Effector memory CD8-positive, alpha-beta T cell (primary cell): ENCODE measurements around the gene PAFAH2.

Experiments
- ATAC-seq: fragments of 150-1000 bp; cut with Tn5 transposase; replicated peaks from 2 replicates; pipeline ENCODE4 v1.10.0; 2021; ENCODE audit warnings: mild to moderate bottlenecking, moderate library complexity
- DNase-seq, 3 experiments: peaks; one replicate each; pipeline ENCODE4 v3.0.0; 2021
- H3K27ac Mint-ChIP-seq, 2 donors: one replicate each; pipeline ENCODE4 v1.8.0; 2022; ENCODE audit warnings: mild to moderate bottlenecking in 2 of 2, mixed read lengths in 2 of 2, moderate library complexity in 2 of 2
- H3K27me3 Mint-ChIP-seq, 2 donors: one replicate each; pipeline ENCODE4 v1.8.0; 2022; ENCODE audit warnings: mixed read lengths in 2 of 2
- H3K36me3 Mint-ChIP-seq: one replicate; pipeline ENCODE4 v1.8.0; 2022; ENCODE audit warnings: mild to moderate bottlenecking, moderate library complexity, mixed read lengths; ENCODE audit not compliant: insufficient read depth
- H3K4me1 Mint-ChIP-seq, 2 donors: one replicate each; pipeline ENCODE4 v1.8.0; 2022; ENCODE audit warnings: low read depth in 2 of 2, mixed read lengths in 2 of 2
- H3K4me3 Mint-ChIP-seq, 2 donors: one replicate each; pipeline ENCODE4 v1.8.0; 2022; ENCODE audit warnings: mild to moderate bottlenecking in 2 of 2, mixed read lengths in 2 of 2, moderate library complexity in 2 of 2
- H3K9me3 Mint-ChIP-seq, 2 donors: one replicate each; pipeline ENCODE4 v1.8.0; 2022; ENCODE audit warnings: mixed read lengths in 2 of 2
- total RNA-seq, 9 experiments: gene quantifications; one replicate each; lab custom pipeline; 2026; lab: John Stamatoyannopoulos, UW

Gene PAFAH2
- 19.3 to 46.4 (median 25.5) reads per million in 9 experiments for total RNA-seq

DNA sequence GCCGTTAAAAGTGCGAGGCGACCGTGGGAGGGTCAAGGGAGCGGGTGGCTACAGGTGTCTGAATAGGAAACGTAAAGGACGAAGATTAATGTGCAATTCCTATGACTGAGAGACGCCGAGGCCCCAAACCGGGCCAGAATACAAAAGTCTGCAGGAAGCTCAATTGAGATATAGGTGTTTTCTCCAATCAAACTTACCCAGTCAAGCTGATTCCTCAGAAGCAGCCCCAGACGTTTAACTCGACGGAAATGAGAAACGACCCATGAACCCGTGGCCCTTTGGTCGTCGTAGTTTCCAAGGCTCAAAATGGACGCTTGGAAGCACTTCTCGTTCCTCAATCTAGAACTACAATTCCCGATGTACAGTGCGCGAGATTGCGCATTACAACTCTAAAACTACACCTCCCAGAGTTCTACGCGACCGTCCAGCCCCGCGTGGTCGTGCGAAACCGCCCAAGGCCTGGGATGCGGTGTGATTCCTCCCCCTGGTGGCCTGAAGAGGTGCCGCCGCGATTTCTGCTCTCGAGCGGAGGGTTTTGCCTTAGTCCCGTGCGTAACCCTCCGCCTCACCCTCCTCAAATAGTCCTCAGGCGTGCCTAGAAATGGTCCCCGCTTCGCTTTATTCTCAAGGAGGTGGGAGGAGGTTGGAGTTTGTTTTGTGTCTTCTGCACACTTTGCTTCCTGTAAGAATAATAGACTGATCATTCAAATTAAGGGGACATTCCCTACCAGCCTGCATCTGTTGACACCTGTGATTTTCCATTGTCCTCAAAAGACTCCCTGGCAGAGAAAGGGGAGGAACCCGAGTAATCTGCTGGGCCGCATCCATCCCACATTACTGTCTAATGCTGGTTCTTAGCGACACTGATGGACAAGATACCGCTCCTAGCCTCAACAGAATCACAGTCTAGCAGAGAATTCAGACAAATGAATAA lies at the start of gene PAFAH2:
TSS of gene PAFAH2 (minus strand) at position 236 of the 934 bp plus-strand sequence. CDS start 7,247 bp downstream, outside the sequence.
- peak within 1 kb of the TSS; percentile 97 to 99 for H3K27ac Mint-ChIP-seq
- peaks cover 16% of the 10 kb centered on the region for H3K36me3 Mint-ChIP-seq
- no peaks in the 10 kb centered on the region for H3K9me3 Mint-ChIP-seq
- H3K4me1 Mint-ChIP-seq, result peaks cover 21 to 23% of the 10 kb centered on the region in 2 donors
- peak; percentile 95 to 96 (median 95) for DNase-seq
- H3K4me3 Mint-ChIP-seq, result peak within 1 kb of the TSS; percentile 91 to 97
- peak; percentile 97 for ATAC-seq
- H3K27me3 Mint-ChIP-seq, result no peaks in the 10 kb centered on the region

DNA sequence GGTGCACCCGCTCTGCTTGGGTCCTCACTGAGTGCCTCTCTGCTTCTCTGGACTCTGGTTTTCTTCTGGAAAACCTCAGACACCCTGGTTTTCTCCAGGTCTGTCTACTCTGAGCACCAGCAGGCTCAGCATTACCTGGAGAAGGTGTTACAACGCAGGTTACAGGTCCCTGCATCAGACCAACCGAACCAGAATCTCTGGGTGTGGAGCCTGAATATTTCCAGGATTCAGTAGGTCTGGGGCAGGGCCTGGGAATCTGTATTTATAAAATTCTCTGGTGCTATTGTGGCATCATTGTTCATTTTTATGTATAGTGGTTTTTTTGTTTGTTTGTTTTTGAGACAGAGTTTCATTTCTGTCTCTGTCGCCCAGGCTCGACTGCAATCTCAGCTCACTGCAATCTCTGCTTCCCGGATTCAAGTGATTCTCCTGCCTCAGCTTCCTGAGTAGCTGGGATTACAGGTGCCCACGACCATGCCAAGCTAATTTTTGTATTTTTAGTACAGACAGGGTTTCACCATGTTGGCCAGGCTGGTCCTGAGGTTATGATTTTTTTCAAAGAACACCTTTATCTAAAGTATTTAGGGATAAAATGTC lies 49.5 kb upstream of the PAFAH2 start:
- H3K9me3 Mint-ChIP-seq, result no peaks in the 10 kb centered on the region
- peaks cover 48 to 92% of the 10 kb centered on the region in 2 donors for H3K27me3 Mint-ChIP-seq
- no peak overlapping the region for H3K27ac Mint-ChIP-seq

DNA sequence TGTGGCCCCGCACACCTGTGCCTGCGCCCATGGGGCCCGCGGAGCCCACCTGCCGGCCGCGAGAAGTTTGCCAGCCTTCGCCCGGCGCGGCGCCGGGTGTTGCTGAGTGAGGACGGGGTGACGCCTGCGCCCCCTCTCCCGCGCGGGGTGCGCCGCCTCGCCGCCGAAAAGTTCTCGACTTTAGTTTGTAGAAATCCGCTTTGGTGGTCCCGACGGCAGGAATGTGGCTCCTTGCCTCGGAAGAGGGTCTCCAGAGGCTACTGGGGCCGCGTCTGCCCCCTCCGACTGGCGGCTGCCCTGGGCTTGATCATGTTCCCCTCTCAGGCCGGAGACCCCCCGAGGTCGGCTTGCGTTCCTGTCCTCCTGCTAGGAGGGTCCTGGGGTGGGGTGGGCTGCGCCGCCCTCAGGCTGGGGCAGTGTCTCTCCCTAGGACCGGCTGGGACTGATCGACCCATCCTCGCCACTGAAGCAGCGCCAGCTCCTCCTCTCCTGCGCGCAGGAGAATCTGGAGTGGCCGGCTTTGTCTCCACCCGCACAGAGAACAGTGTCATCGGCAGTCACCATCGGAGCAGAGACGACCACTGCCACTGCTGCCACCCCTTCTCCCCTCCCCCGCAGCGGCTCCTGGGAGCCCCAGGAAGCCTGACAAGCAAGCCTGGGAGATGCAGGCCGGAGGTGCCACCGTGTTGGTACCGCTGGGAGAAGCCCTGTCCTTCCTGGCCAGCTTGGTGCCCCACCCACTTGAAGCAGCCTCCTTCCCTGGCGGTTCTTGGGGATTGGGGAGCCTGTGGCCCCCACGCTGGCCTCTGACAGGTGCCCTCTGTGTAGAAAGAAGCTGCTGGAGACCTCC lies 48.6 kb upstream of the PAFAH2 start:
- no peak for DNase-seq
- no peak for ATAC-seq
- Mint-ChIP-seq H3K27me3 (peaks cover 48 to 94% of the 10 kb centered on the region in 2 donors), H3K4me1 (peaks cover 2 to 3% of the 10 kb centered on the region in 2 donors), H3K4me3 (no peak overlapping the region), H3K36me3 (no peaks in the 10 kb centered on the region), H3K27ac (no peak overlapping the region), H3K9me3 (no peaks in the 10 kb centered on the region)

More for the DNA sequence above, 49.5 kb upstream of the PAFAH2 start:
- ATAC-seq (no peak), DNase-seq (no peak)
- Mint-ChIP-seq H3K36me3 (no peaks in the 10 kb centered on the region), H3K4me1 (peaks cover 2 to 3% of the 10 kb centered on the region in 2 donors), H3K4me3 (no peak overlapping the region)

DNA sequence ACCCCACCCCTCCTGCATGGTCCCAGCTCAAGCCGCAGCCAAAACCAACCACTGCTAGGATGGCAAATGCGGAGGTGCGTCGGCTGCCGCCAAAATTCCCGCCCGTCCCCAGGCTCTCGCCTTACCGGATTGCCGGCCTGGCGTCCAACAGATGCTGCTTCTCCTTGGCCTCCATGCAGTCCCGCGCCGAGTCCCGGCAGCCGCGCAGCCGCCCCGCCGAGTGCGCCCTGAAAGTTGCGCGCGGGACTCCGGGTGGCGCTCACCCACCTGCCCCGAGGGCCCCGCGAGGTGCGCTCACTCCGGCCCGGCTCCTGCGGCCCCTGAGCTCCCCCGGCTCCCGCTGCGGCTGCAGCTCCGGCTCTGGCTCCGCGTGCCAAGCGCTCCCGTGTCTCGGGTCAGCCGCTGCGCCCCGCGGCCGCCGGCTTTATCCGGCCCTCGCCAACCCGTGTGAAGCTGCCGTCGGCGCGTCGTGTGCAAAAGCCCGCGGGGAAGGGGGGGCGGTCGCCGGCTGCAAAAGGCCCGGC lies 47.9 kb upstream of the PAFAH2 start, which contains the start of gene SLC30A2:
TSS of gene SLC30A2 (minus strand) at position 397 of the 524 bp plus-strand sequence. CDS start at position 175, 222 bp downstream.
- no peak for ATAC-seq
- Mint-ChIP-seq H3K27ac (no peak within 1 kb of the TSS), H3K36me3 (no peaks in the 10 kb centered on the region), H3K9me3 (no peaks in the 10 kb centered on the region), H3K27me3 (peaks cover 44 to 95% of the 10 kb centered on the region in 2 donors), H3K4me3 (peak within 1 kb of the TSS; percentile 6 to 19), H3K4me1 (peaks cover 2 to 3% of the 10 kb centered on the region in 2 donors)
- DNase-seq, result no peak

DNA sequence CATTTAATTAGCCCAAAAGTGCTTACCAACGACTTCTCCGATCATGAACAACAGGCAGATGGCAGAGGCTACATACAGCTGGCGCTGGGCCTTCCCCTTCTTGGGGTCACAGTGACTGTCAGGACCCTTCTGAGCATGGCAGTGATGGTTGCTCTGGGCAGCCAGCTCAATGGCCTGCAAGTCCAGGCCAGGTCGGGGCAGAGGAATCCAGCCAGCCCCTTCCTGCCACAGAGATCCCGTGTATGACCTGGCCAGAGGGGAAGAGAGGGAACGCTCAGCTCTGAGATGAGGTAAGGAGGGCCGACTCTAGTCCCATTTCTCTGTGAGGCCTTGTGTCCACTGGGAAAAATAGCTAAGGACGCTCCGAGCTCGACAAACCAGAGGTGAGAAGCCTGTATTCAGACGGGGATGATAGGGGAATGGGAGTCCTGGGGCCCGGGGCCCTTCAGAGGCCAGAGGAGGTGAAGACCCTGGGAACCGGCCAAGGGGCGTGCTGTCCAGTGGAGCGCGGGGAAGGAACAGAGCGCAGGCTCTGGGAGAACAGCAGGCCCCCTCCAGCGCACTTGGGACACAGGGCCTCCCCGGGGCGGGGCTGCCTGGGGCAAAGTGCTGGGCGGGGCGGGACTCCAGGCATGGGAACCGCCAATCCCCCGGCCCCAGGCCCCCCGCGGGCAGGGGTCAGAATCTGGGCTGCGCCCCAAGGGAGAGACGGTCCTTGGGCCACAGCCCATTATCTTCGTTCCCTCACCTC lies 47.3 kb upstream of the PAFAH2 start:
- peaks cover 2 to 3% of the 10 kb centered on the region in 2 donors for H3K4me1 Mint-ChIP-seq
- no peak for DNase-seq
- no peak for ATAC-seq
- H3K27me3 Mint-ChIP-seq, result peaks cover 40 to 91% of the 10 kb centered on the region in 2 donors
- H3K27ac Mint-ChIP-seq, result no peak overlapping the region
- H3K36me3 Mint-ChIP-seq, result no peaks in the 10 kb centered on the region
- H3K9me3 Mint-ChIP-seq, result no peaks in the 10 kb centered on the region
- H3K4me3 Mint-ChIP-seq, result peak overlapping the region; percentile 6 to 19

DNA sequence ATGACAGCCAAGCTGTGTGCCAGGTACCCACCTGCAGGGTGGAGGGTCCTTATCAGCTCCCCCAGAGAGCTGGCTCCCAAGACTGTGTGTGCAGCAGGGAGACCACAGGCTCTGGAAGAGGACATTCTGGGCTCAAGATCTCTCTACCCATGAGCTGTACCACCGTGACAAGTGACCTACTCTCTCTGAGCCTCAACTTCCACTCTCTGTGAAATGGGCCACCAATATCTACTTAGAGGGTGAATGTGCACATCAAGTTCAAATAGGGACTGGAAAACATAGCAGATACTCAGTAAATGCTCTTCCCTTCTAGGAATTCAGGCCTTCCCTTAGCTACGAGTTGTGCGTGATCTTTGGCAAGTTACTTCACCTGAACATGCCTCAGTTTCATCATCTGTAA lies 46.6 kb upstream of the PAFAH2 start:
- H3K4me1 Mint-ChIP-seq, result peaks cover 2 to 3% of the 10 kb centered on the region in 2 donors
- no peaks in the 10 kb centered on the region for H3K9me3 Mint-ChIP-seq
- H3K4me3 Mint-ChIP-seq, result no peak overlapping the region
- no peak for DNase-seq
- H3K36me3 Mint-ChIP-seq, result no peaks in the 10 kb centered on the region
- no peak for ATAC-seq
- no peak overlapping the region for H3K27ac Mint-ChIP-seq
- H3K27me3 Mint-ChIP-seq, result peaks cover 33 to 86% of the 10 kb centered on the region in 2 donors

DNA sequence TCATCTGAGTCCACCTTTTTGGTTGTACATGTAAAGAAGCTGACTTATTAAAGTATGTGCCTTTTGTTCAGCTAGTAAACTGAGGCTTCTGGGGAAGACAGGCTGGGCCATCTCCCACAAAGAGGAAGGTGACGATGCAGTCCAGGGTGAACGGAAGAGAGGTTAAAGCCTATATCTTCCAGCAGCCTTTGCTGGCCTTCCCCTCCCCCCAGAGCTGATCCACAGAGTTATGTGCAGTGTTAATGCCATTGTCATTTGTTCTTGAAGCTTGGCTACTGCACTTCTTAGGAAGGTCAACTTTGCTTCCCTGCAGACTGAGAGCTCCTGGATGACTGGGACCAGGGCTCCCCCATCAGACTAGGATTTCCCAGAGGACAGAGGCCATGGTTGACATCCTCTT lies 45.9 kb upstream of the PAFAH2 start:
- Mint-ChIP-seq H3K27ac (no peak overlapping the region), H3K4me1 (peaks cover 2 to 3% of the 10 kb centered on the region in 2 donors), H3K36me3 (no peaks in the 10 kb centered on the region), H3K27me3 (peaks cover 29 to 86% of the 10 kb centered on the region in 2 donors), H3K9me3 (no peaks in the 10 kb centered on the region), H3K4me3 (no peak overlapping the region)
- no peak for ATAC-seq
- DNase-seq, result no peak

DNA sequence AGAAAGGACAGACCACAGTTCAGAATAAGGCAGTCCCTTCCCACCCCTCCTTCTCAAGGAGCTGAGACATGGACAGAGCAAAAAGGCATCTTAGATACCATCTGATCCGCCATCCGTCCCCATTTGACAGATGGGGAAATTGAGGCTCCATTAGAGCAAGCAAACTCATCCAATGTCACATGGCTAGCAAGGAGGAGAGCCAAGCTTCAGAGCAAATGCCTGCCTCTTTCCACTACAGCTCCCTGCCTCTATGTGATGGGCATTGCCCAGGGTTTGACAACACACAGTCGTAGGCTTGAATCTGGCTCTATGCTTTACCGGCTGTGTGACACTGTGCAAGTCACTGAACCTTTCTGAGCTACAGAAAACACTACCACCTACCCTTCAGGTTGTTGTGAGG lies 44.1 kb upstream of the PAFAH2 start:
- no peaks in the 10 kb centered on the region for H3K9me3 Mint-ChIP-seq
- H3K27ac Mint-ChIP-seq, result no peak overlapping the region
- DNase-seq (no peak), ATAC-seq (no peak)
- peaks cover 22 to 74% of the 10 kb centered on the region in 2 donors for H3K27me3 Mint-ChIP-seq
- H3K4me1 Mint-ChIP-seq, result peaks cover 2 to 3% of the 10 kb centered on the region in 2 donors
- H3K4me3 Mint-ChIP-seq, result no peak overlapping the region
- H3K36me3 Mint-ChIP-seq, result no peaks in the 10 kb centered on the region

DNA sequence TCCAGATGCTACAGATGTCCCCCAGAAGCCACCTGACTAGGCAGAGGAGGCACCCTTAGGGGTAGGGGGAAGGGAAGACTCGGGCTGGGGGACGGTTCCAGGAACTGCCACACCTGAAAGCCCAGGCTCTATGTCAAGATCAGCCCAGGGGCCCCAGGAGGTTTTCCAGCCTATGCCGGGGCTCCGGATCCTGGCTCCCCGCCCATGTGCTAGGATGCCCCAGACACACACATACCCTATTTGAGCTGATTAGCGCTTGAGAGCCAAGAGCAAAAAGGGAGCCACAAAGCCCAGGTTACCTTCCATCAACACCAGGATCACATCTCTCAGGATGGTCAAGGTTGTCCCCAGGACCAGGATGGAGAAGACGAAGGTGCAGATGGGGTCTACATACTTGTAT lies 43.5 kb upstream of the PAFAH2 start:
- Mint-ChIP-seq H3K4me1 (peaks cover 2 to 6% of the 10 kb centered on the region in 2 donors), H3K27ac (no peak overlapping the region), H3K4me3 (no peak overlapping the region), H3K9me3 (no peaks in the 10 kb centered on the region), H3K36me3 (no peaks in the 10 kb centered on the region), H3K27me3 (peaks cover 22 to 70% of the 10 kb centered on the region in 2 donors)
- ATAC-seq, result no peak
- no peak for DNase-seq

DNA sequence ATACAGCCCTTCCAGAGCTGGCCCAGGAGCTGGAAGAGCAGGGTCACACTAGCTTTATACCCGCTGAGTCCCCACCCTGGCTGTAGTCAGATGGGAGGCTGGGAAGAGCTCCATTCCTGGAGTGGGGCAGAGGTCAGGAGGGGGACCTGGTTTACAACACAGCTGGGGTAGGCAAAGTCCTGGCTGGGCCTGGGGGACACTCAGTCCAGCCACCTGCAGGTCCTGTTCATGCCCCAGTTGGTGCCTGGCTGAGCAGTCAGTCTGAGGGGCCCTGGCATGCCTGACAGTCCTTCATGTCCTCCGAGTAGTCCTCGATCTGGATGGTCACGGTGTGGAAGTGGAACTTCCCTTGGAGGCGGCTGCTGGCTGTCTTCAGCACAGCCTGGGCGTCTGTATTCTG lies 41.0 kb upstream of the PAFAH2 start:
- no peak for ATAC-seq
- Mint-ChIP-seq H3K4me3 (no peak overlapping the region), H3K36me3 (peaks cover 14% of the 10 kb centered on the region)

DNA sequence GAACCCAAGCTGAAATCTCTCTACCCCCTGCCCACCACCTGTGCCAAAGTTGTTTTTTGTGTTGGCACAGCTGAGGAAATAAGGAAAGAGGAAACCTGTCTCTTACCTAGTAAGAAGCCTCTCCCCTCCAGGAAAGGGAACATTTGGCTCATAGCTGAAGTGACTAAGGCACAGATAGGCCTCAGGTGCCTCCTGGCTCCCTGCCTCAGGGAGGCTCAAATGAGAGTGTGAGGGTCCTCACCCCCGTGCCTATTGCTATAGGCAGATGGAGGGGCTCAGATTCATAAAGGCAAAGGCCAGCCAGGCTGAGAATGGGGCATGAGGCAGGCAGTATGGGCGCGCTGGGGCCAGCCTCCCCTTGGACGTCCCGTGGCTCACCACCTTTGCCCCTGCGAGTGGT lies 40.6 kb upstream of the PAFAH2 start:
- ATAC-seq (no peak), DNase-seq (no peak)
- no peak overlapping the region for H3K27ac Mint-ChIP-seq
- H3K4me3 Mint-ChIP-seq, result no peak overlapping the region
- H3K4me1 Mint-ChIP-seq, result peaks cover 13 to 21% of the 10 kb centered on the region in 2 donors
- peaks cover 14% of the 10 kb centered on the region for H3K36me3 Mint-ChIP-seq
- no peaks in the 10 kb centered on the region for H3K9me3 Mint-ChIP-seq
- H3K27me3 Mint-ChIP-seq, result peaks cover 5 to 58% of the 10 kb centered on the region in 2 donors

More for the DNA sequence above, 41.0 kb upstream of the PAFAH2 start:
- Mint-ChIP-seq H3K4me1 (peaks cover 13 to 21% of the 10 kb centered on the region in 2 donors), H3K27ac (no peak overlapping the region), H3K9me3 (no peaks in the 10 kb centered on the region), H3K27me3 (peaks cover 9 to 61% of the 10 kb centered on the region in 2 donors)
- no peak for DNase-seq

DNA sequence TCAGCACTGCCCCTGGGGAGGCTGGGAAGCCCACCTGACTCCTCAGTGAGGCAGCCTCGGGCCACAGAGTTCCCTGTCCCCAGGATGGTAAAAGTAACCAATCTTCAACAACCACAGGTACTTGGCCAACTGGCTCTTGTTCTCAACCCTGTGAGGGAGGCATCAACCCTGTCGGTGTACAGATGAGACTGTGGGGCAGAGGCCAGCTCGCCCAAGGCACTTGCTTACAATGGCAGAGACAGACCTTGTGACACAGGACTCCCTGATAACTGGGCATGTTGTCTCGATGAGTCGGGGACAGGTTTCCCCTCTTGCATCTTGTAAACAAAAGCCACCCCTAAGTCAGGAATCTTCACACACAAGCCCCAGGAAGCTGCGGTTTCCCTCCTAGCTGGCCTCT lies 40.0 kb upstream of the PAFAH2 start:
- H3K4me1 Mint-ChIP-seq, result peaks cover 13 to 21% of the 10 kb centered on the region in 2 donors
- no peak overlapping the region for H3K27ac Mint-ChIP-seq

More for the DNA sequence above, 40.0 kb upstream of the PAFAH2 start:
- ATAC-seq (no peak), DNase-seq (no peak)
- H3K4me3 Mint-ChIP-seq, result no peak overlapping the region
- peaks cover 0 to 52% of the 10 kb centered on the region in 2 donors for H3K27me3 Mint-ChIP-seq
- H3K36me3 Mint-ChIP-seq, result peaks cover 14% of the 10 kb centered on the region
- H3K9me3 Mint-ChIP-seq, result no peaks in the 10 kb centered on the region
